Measurements from ENCODE around the gene DAP. TPM values are rescaled to one million over a fixed set of nuclear protein-coding genes. Genes with fewer than 3 reads are reported as not detected.

Gene DAP
- total RNA-seq, 1 donor from 2014 or later = 79.8 TPM

DNA sequence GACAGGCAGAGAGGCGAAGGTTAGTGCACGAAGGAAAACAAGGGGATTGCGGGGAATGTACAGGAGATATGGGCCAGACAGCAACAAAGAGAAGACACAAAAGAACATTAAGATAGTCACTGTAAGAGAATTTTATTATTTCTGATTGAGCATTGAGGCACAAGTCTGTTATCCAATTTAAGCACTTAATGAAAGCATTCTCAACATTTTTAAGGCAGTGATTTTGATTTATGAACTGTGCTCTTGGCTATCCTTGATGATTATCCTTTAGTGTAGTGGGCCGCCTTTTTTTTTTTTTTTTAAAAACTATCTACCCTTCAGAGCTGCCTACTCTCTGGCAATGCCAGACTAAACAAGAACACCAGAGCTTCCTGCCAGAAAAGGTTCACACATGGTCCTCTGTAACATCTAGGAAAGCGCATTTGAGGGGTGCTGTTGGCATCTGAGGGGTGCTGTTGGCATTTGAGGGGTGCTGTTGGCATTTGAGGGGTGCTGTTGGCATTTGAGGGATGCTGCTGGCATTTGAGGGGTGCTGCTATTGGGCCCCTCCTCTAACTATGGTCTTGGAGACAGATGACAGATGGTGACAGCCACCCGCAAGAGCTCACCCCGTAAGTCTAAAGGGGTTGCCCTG is 3.0 kb downstream of the DAP start:
- TF ChIP-seq, protein P1, sequence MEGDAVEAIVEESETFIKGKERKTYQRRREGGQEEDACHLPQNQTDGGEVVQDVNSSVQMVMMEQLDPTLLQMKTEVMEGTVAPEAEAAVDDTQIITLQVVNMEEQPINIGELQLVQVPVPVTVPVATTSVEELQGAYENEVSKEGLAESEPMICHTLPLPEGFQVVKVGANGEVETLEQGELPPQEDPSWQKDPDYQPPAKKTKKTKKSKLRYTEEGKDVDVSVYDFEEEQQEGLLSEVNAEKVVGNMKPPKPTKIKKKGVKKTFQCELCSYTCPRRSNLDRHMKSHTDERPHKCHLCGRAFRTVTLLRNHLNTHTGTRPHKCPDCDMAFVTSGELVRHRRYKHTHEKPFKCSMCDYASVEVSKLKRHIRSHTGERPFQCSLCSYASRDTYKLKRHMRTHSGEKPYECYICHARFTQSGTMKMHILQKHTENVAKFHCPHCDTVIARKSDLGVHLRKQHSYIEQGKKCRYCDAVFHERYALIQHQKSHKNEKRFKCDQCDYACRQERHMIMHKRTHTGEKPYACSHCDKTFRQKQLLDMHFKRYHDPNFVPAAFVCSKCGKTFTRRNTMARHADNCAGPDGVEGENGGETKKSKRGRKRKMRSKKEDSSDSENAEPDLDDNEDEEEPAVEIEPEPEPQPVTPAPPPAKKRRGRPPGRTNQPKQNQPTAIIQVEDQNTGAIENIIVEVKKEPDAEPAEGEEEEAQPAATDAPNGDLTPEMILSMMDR (IDR thresholded peaks at IDR 0.05; ENCODE audit: unreplicated experiment) = no peak
- H3K9me3 Mint-ChIP-seq = peaks cover 3% of the 10 kb centered on the region
- H3K27me3 Mint-ChIP-seq (ENCODE audit: low read depth) = no peaks in the 10 kb centered on the region
- DNase-seq (ENCODE audit: low spot score in 2 of 2, unreplicated experiment in 2 of 2) = no peak
- H3K27ac Mint-ChIP-seq = peak overlapping the region; percentile 19
- H3K4me1 Mint-ChIP-seq = peaks cover 61% of the 10 kb centered on the region
- H3K4me3 Mint-ChIP-seq = no peak overlapping the region
- peaks cover 18% of the 10 kb centered on the region for H3K36me3 Mint-ChIP-seq

DNA sequence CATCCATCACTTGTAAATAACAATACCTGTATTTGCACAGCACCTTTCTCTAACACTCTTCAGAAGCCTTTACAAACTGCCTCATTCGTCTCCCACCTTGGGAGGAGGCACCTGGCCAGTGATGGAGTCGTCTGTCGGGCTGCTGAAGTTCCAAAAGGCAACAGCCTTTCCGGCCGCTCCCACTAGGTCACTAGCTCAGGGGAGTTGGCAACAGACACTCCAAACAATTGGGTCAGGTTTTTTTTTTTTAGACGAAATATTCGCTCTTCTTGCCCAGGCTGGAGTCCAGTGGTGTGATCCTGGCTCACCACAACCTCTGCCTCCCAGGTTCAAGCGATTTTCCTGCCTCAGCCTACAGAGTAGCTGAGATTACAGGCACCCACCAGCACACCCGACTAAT is 4.0 kb downstream of the DAP start:
- Mint-ChIP-seq H3K4me3 (no peak overlapping the region), H3K4me1 (peaks cover 51% of the 10 kb centered on the region), H3K9me3 (peaks cover 3% of the 10 kb centered on the region), H3K27me3 (ENCODE audit: low read depth) (no peaks in the 10 kb centered on the region), H3K36me3 (peaks cover 20% of the 10 kb centered on the region), H3K27ac (peak overlapping the region; percentile 64)
- TF ChIP-seq, protein P1 (IDR thresholded peaks at IDR 0.05; ENCODE audit: unreplicated experiment) = no peak
- DNase-seq (ENCODE audit: low spot score in 2 of 2, unreplicated experiment in 2 of 2) = no peak

DNA sequence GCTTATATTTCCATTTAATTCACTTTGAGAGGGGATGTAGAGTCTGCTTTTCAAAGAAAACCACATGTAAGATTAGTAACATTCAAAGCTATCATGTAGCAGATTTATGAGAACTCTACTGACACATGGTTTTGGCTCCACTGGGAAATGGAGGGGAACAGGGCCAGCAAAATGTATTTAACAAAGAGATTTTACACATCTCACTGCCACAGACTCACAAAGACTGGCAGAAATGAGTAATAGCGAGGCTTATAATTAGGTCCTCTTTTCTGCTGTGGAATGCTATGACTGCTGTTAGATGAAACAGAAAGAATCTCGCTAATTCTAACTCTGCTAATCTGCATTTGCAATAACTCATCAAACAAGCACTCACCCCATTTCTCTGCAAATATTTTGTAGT is 4.5 kb downstream of the DAP start:
- Mint-ChIP-seq H3K9me3 (peaks cover 3% of the 10 kb centered on the region), H3K27ac (no peak overlapping the region), H3K4me1 (peaks cover 46% of the 10 kb centered on the region), H3K4me3 (no peak overlapping the region), H3K36me3 (peaks cover 20% of the 10 kb centered on the region), H3K27me3 (ENCODE audit: low read depth) (no peaks in the 10 kb centered on the region)
- DNase-seq (ENCODE audit: low spot score in 2 of 2, unreplicated experiment in 2 of 2) = no peak
- TF ChIP-seq, protein P1 (IDR thresholded peaks at IDR 0.05; ENCODE audit: unreplicated experiment) = no peak

DNA sequence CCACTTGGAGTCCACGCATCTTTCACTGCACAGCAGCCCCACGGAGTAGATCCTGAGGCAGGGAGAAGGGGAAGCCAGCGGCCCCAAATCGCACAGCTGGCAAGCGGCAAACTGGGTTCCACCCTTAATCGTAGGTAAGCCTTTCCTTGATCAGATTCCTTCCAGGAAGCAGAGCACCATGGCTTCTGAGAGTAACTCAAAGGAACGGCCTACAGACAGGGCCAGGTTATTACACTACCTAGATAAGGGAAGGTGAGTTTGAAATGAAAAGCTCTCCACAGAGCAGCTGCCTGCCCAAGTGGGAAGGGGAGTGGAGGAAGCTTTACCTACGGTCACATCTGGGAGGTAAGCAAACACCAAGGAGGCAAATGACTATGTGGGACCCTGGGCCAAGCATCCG is 7.9 kb downstream of the DAP start:
- no peak overlapping the region for H3K27ac Mint-ChIP-seq

DNA sequence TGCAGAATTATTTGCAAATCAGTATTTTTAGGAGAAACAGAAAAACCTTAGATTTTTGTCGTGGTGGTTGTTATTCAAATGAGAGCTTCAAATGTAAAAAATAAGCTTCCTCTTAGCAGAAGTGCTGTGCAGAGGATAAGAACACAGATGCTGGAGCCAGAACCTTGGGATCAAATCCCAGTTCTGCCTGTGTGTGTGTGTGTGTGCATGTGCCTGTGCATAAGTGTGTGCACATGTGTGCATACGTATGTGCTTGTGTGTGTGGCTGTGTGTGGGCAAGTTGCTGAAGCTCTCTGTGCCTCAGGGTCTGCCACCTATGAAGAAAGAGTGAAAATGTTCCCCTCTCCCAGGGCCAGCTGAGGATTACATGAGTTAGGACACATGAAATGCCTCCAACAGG is 8.6 kb downstream of the DAP start:
- TF ChIP-seq, protein P1 (IDR thresholded peaks at IDR 0.05; ENCODE audit: unreplicated experiment) = no peak
- Mint-ChIP-seq H3K27ac (no peak overlapping the region), H3K9me3 (peaks cover 3% of the 10 kb centered on the region), H3K4me1 (peaks cover 20% of the 10 kb centered on the region), H3K36me3 (peaks cover 26% of the 10 kb centered on the region), H3K27me3 (ENCODE audit: low read depth) (no peaks in the 10 kb centered on the region), H3K4me3 (no peak overlapping the region)
- DNase-seq (ENCODE audit: low spot score in 2 of 2, unreplicated experiment in 2 of 2) = no peak

More for the DNA sequence above, 7.9 kb downstream of the DAP start:
- DNase-seq (ENCODE audit: low spot score in 2 of 2, unreplicated experiment in 2 of 2) = no peak
- H3K36me3 Mint-ChIP-seq = peaks cover 26% of the 10 kb centered on the region
- H3K4me3 Mint-ChIP-seq = no peak overlapping the region
- peaks cover 27% of the 10 kb centered on the region for H3K4me1 Mint-ChIP-seq
- TF ChIP-seq, protein P1 (IDR thresholded peaks at IDR 0.05; ENCODE audit: unreplicated experiment) = no peak
- H3K9me3 Mint-ChIP-seq = peaks cover 3% of the 10 kb centered on the region
- H3K27me3 Mint-ChIP-seq (ENCODE audit: low read depth) = no peaks in the 10 kb centered on the region
